H9 (cell line): ENCODE data around the gene SLC27A1. TPM values are rescaled to one million over a fixed set of nuclear protein-coding genes. Genes with fewer than 3 reads are reported as not detected.
A peak's percentile ranks its signal among the peaks of the same experiment; 100 is the strongest.

ENCODE experiments used
- DNase-seq: peaks from one replicate; pipeline ENCODE4 v3.0.0-alpha.2; 2017
- H2AFZ ChIP-seq: one replicate; pipeline ENCODE4 v1.6.1; 2013; ENCODE audit warnings: mild to moderate bottlenecking, low read length, control low read depth, moderate library complexity
- H2AK5ac ChIP-seq: 2 replicates; pipeline ENCODE4 v1.6.1; 2013; ENCODE audit warnings: low read length, control low read depth, mixed read lengths; ENCODE audit not compliant: insufficient read length
- H2BK120ac ChIP-seq: one replicate; pipeline ENCODE4 v1.6.1; 2013; ENCODE audit warnings: low read depth, mild to moderate bottlenecking, low read length, control low read depth, inconsistent platforms; ENCODE audit not compliant: poor library complexity, severe bottlenecking
- H2BK12ac ChIP-seq: 2 replicates; pipeline ENCODE4 v1.6.1; 2013; ENCODE audit warnings: low read length, control low read depth, mixed read lengths, low read depth; ENCODE audit not compliant: insufficient read length
- H2BK15ac ChIP-seq: 2 replicates; pipeline ENCODE4 v1.6.1; 2013; ENCODE audit warnings: low read depth, low read length, control low read depth
- H2BK20ac ChIP-seq: one replicate; pipeline ENCODE4 v1.6.1; 2013; ENCODE audit warnings: low read depth, mild to moderate bottlenecking, low read length, control low read depth, inconsistent platforms; ENCODE audit not compliant: poor library complexity, severe bottlenecking
- H2BK5ac ChIP-seq: 2 replicates; pipeline ENCODE4 v1.6.1; 2013; ENCODE audit warnings: low read length, control low read depth, mixed read lengths; ENCODE audit not compliant: insufficient read length
- H3K14ac ChIP-seq: 2 replicates; pipeline ENCODE4 v1.6.1; 2013; ENCODE audit warnings: low read length, control low read depth; ENCODE audit not compliant: insufficient read depth
- H3K18ac ChIP-seq: 2 replicates; pipeline ENCODE4 v1.6.1; 2013; ENCODE audit warnings: low read depth, mild to moderate bottlenecking, mixed read lengths, low read length, control low read depth; ENCODE audit not compliant: insufficient read length
- H3K23ac ChIP-seq: 2 replicates; pipeline ENCODE4 v1.6.1; 2013; ENCODE audit warnings: low read length, control low read depth, mixed read lengths, low read depth; ENCODE audit not compliant: insufficient read length
- H3K23me2 ChIP-seq: 2 replicates; pipeline ENCODE4 v1.6.1; 2013; ENCODE audit warnings: low read depth, mild to moderate bottlenecking, mixed read lengths, low read length, control low read depth; ENCODE audit not compliant: insufficient read length, poor library complexity, severe bottlenecking
- H3K27ac ChIP-seq: 2 replicates; pipeline ENCODE4 v1.5.1; 2013; ENCODE audit warnings: low read length, control low read depth, mixed read lengths, low read depth; ENCODE audit not compliant: insufficient read length
- H3K27me3 ChIP-seq: 2 replicates; pipeline ENCODE4 v1.6.1; 2013; ENCODE audit warnings: low read length, control low read depth, inconsistent platforms; ENCODE audit not compliant: insufficient read depth
- H3K4ac ChIP-seq: 2 replicates; pipeline ENCODE4 v1.6.1; 2013; ENCODE audit warnings: low read depth, mild to moderate bottlenecking, control low read depth, inconsistent platforms, low read length, moderate library complexity
- H3K4me1 ChIP-seq: 2 replicates; pipeline ENCODE4 v1.6.1; 2013; ENCODE audit warnings: low read length, control low read depth, inconsistent platforms; ENCODE audit not compliant: insufficient read depth
- H3K4me2 ChIP-seq: 2 replicates; pipeline ENCODE4 v1.6.1; 2013; ENCODE audit warnings: low read length, control low read depth, mixed read lengths; ENCODE audit not compliant: insufficient read length, insufficient read depth
- H3K56ac ChIP-seq: 2 replicates; pipeline ENCODE4 v1.6.1; 2013; ENCODE audit warnings: low read depth, mild to moderate bottlenecking, mixed read lengths, low read length, control low read depth; ENCODE audit not compliant: insufficient read length
- H3K79me1 ChIP-seq: 2 replicates; pipeline ENCODE4 v1.6.1; 2013; ENCODE audit warnings: low read depth, mild to moderate bottlenecking, moderate library complexity, low read length, control low read depth, inconsistent platforms; ENCODE audit not compliant: insufficient read depth, poor library complexity, severe bottlenecking
- H3K79me2 ChIP-seq: 2 replicates; pipeline ENCODE4 v1.6.1; 2013; ENCODE audit warnings: low read length, control low read depth, inconsistent platforms; ENCODE audit not compliant: insufficient read depth
- H3K9ac ChIP-seq: 2 replicates; pipeline ENCODE4 v1.6.1; 2013; ENCODE audit warnings: low read length, control low read depth, mixed read lengths; ENCODE audit not compliant: insufficient read length; ENCODE audit errors: extremely low read depth
- H3K9me3 ChIP-seq: one replicate; pipeline ENCODE4 v1.6.1; 2013; ENCODE audit warnings: low read depth, low read length, inconsistent platforms; ENCODE audit not compliant: control insufficient read depth
- H3T11ph ChIP-seq: one replicate; pipeline ENCODE4 v1.6.1; 2013; ENCODE audit warnings: mild to moderate bottlenecking, low read length, control low read depth, inconsistent platforms
- H4K20me1 ChIP-seq: one replicate; pipeline ENCODE4 v1.6.1; 2013; ENCODE audit not compliant: control insufficient read depth, insufficient read length, insufficient read depth
- H4K5ac ChIP-seq: 2 replicates; pipeline ENCODE4 v1.6.1; 2013; ENCODE audit warnings: low read depth, mild to moderate bottlenecking, mixed read lengths, low read length, control low read depth; ENCODE audit not compliant: insufficient read length
- H4K8ac ChIP-seq: replicated peaks from 2 replicates; pipeline ENCODE4 v1.6.1; 2013; ENCODE audit warnings: low read length, control low read depth, mixed read lengths, low read depth; ENCODE audit not compliant: insufficient read length
- H4K91ac ChIP-seq: 2 replicates; pipeline ENCODE4 v1.6.1; 2013; ENCODE audit warnings: low read depth, mild to moderate bottlenecking, moderate library complexity, mixed read lengths, low read length, control low read depth; ENCODE audit not compliant: insufficient read length
- H3K27ac Mint-ChIP-seq, 3 experiments: 2 replicates in 2 of 3; 3 replicates in 1 of 3; pipeline ENCODE4 v1.8.0; 2020 to 2021; ENCODE audit warnings: mixed read lengths in 3 of 3, mild to moderate bottlenecking in 1 of 3, moderate library complexity in 1 of 3
- H3K27me3 Mint-ChIP-seq: 2 replicates; pipeline ENCODE4 v1.8.0; 2021; ENCODE audit warnings: low read depth, mild to moderate bottlenecking, moderate library complexity, mixed read lengths
- H3K36me3 Mint-ChIP-seq, 3 experiments: 2 replicates in 2 of 3; 3 replicates in 1 of 3; pipeline ENCODE4 v1.8.0; 2020 to 2021; ENCODE audit warnings: low read depth in 3 of 3, mixed read lengths in 3 of 3; ENCODE audit not compliant: insufficient read depth in 1 of 3
- H3K4me1 Mint-ChIP-seq, 2 experiments: 2 replicates each; pipeline ENCODE4 v1.8.0; 2020; ENCODE audit warnings: mixed read lengths in 2 of 2
- H3K4me3 Mint-ChIP-seq, 2 experiments: 2 replicates in 1 of 2; 3 replicates in 1 of 2; pipeline ENCODE4 v1.8.0; 2020 to 2021; ENCODE audit warnings: mild to moderate bottlenecking in 2 of 2, mixed read lengths in 2 of 2, moderate library complexity in 1 of 2
- H3K9me3 Mint-ChIP-seq, 2 experiments: 2 replicates in 1 of 2; 3 replicates in 1 of 2; pipeline ENCODE4 v1.8.0; 2020; ENCODE audit warnings: mild to moderate bottlenecking in 2 of 2, mixed read lengths in 2 of 2, moderate library complexity in 1 of 2
- CTCF ChIP-seq: fragments of 200-600 bp; sonication (generic); conservative IDR thresholded peaks from 3 replicates; pipeline ENCODE4 v1.8.0; 2021; ENCODE audit warnings: antibody characterized with exemption, mild to moderate bottlenecking
- WGBS: extraction: QIAGEN DNeasy Blood & Tissue Kit; methylation state at CpG from one replicate; pipeline ENCODE4 v1.1.7; 2013; ENCODE audit warnings: missing lambda C conversion rate, low lambda C conversion rate, mixed read lengths; ENCODE audit not compliant: insufficient read length; ENCODE audit errors: extremely low coverage; 5-methylcytosine and 5-hydroxymethylcytosine counted together
- total RNA-seq: library from RNA; stranded (reverse); gene quantifications from 2 replicates; pipeline ENCODE4 v1.2.1, GENCODE V29; 2021

SLC27A1 gene
- total RNA-seq, 1 experiment from 2014 or later: 6.4 TPM

DNA sequence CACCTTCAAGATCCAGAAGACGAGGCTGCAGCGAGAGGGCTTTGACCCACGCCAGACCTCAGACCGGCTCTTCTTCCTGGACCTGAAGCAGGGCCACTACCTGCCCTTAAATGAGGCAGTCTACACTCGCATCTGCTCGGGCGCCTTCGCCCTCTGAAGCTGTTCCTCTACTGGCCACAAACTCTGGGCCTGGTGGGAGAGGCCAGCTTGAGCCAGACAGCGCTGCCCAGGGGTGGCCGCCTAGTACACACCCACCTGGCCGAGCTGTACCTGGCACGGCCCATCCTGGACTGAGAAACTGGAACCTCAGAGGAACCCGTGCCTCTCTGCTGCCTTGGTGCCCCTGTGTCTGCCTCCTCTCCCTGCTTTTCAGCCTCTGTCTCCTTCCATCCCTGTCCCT is 34.1 kb downstream of the SLC27A1 start:
- H3K27ac ChIP-seq: no peak overlapping the region
- no peaks in the 10 kb centered on the region for H3K9me3 ChIP-seq
- no peak for TF ChIP-seq CTCF
- H3K4me3 Mint-ChIP-seq: no peak overlapping the region
- H3K4me1 Mint-ChIP-seq: peaks cover 11 to 16% of the 10 kb centered on the region in 2 experiments
- H3K36me3 Mint-ChIP-seq: peaks cover 0 to 10% (median 2%) of the 10 kb centered on the region in 3 experiments; a peak in 4 of 7 replicates
- H2BK20ac ChIP-seq: no peak overlapping the region
- no peak overlapping the region for H2AFZ ChIP-seq
- DNase-seq: no peak
- no peak overlapping the region for H2BK120ac ChIP-seq
- H2BK12ac ChIP-seq: no peak overlapping the region
- no peaks in the 10 kb centered on the region for H3K9me3 Mint-ChIP-seq
- no peak overlapping the region for H3K18ac ChIP-seq
- H3K27me3 ChIP-seq: no peaks in the 10 kb centered on the region
- H3K79me1 ChIP-seq: no peaks in the 10 kb centered on the region
- WGBS: no CpG with 5 or more reads among the region's 13 CpGs
- H3K9ac ChIP-seq: no peak overlapping the region
- H3K14ac ChIP-seq: no peak overlapping the region; the same call in 1 of the 2 replicates
- no peak overlapping the region for H2AK5ac ChIP-seq
- H3K4ac ChIP-seq: no peak overlapping the region
- no peak overlapping the region for H3K4me2 ChIP-seq
- H3K23me2 ChIP-seq: no peaks in the 10 kb centered on the region
- no peak overlapping the region for H3K23ac ChIP-seq
- H3K79me2 ChIP-seq: no peaks in the 10 kb centered on the region
- H4K91ac ChIP-seq: no peak overlapping the region
- no peaks in the 10 kb centered on the region for H3K27me3 Mint-ChIP-seq
- H3K27ac Mint-ChIP-seq: peak overlapping the region in 1 of 3 experiments; percentile 74; a peak in 1 of 7 replicates
- no peaks in the 10 kb centered on the region for H4K20me1 ChIP-seq
- H2BK5ac ChIP-seq: no peak overlapping the region
- H3K4me1 ChIP-seq: no peaks in the 10 kb centered on the region
- no peak overlapping the region for H4K5ac ChIP-seq
- no peak overlapping the region for H2BK15ac ChIP-seq
- H4K8ac ChIP-seq: no peak overlapping the region
- H3K56ac ChIP-seq: no peak overlapping the region
- H3T11ph ChIP-seq: no peak overlapping the region
